ENCODE results near the gene HLA-C.
A peak's percentile ranks its signal among the peaks of the same experiment; 100 is the strongest.
"Not testable (repeated sequence)": the region's sequence is repeated elsewhere in the genome, so short reads cannot be mapped to it uniquely, and the experiment has no call there.

HLA-C gene

GRCh38 chr6:31271641-31272357 is at the start of gene HLA-C:
Gene HLA-C (minus strand): TSS chr6:31272092. CDS start chr6:31272071, 21 bp downstream.
- DNase-seq = peak; percentile 78

GRCh38 chr6:31321005-31321707 is 49.3 kb upstream of the HLA-C start:
- no peak for DNase-seq

GRCh38 chr6:31317036-31317435 is 45.1 kb upstream of the HLA-C start:
- DNase-seq = no peak

- no peak for DNase-seq
Observed at GRCh38 chr6:31309641-31310040, 37.7 kb upstream of the HLA-C start.

GRCh38 chr6:31308845-31309175 is 36.9 kb upstream of the HLA-C start:
- DNase-seq = no peak

GRCh38 chr6:31308050-31308844 is 36.4 kb upstream of the HLA-C start:
- peak; percentile 58 for DNase-seq

- DNase-seq = no peak
Observed at GRCh38 chr6:31307669-31308049, 35.8 kb upstream of the HLA-C start.

GRCh38 chr6:31305703-31306219 is 33.9 kb upstream of the HLA-C start:
- no peak for DNase-seq

GRCh38 chr6:31304683-31305082 is 32.8 kb upstream of the HLA-C start:
- DNase-seq = no peak

- DNase-seq = no peak
Observed at GRCh38 chr6:31300797-31301196, 28.9 kb upstream of the HLA-C start.

- DNase-seq = no peak
Observed at GRCh38 chr6:31299947-31300346, 28.1 kb upstream of the HLA-C start.

- DNase-seq = no peak
Observed at GRCh38 chr6:31299511-31299910, 27.6 kb upstream of the HLA-C start.

- no peak for DNase-seq
Observed at GRCh38 chr6:31294056-31294455, 22.2 kb upstream of the HLA-C start.

GRCh38 chr6:31293343-31293742 is 21.5 kb upstream of the HLA-C start:
- no peak for DNase-seq

GRCh38 chr6:31289788-31290187 is 17.9 kb upstream of the HLA-C start:
- no peak for DNase-seq

GRCh38 chr6:31287619-31288018 is 15.7 kb upstream of the HLA-C start:
- DNase-seq = no peak

- no peak for DNase-seq
Observed at GRCh38 chr6:31285982-31286381, 14.1 kb upstream of the HLA-C start.

GRCh38 chr6:31285486-31285885 is 13.6 kb upstream of the HLA-C start:
- no peak for DNase-seq

GRCh38 chr6:31279647-31280046 is 7.8 kb upstream of the HLA-C start:
- DNase-seq = not testable (repeated sequence)

- no peak for DNase-seq
Observed at GRCh38 chr6:31272836-31273626, 1.1 kb upstream of the HLA-C start.

GRCh38 chr6:31272436-31272835 is 544 bp upstream of the HLA-C start:
- DNase-seq = no peak

- peak; percentile 66 for DNase-seq
Observed at GRCh38 chr6:31270788-31271640, 878 bp downstream of the HLA-C start.

All from stimulated activated CD4-positive, alpha-beta T cell treated with anti-CD3 and anti-CD28 coated beads, Interleukin-12 subunit alpha, Interleukin-12 subunit beta, amount 100 ng/mL, for 4 hours (primary cell).